Hepatocyte (in vitro differentiated cells): ENCODE data around the gene C6orf47. TPM values are rescaled to one million over a fixed set of nuclear protein-coding genes. Genes with fewer than 3 reads are reported as not detected.

Experiments
- DNase-seq: peaks from one replicate; pipeline ENCODE4 v3.0.0-alpha.2; 2016; ENCODE audit warnings: low spot score
- H2AFZ ChIP-seq: fragments of 200-600 bp; sonication (generic); 2 replicates; pipeline ENCODE4 v1.6.0; 2016; ENCODE audit warnings: antibody characterized with exemption, mild to moderate bottlenecking
- H3K27ac ChIP-seq: fragments of 200-600 bp; sonication (generic); 2 replicates; pipeline ENCODE4 v1.5.1; 2016; ENCODE audit warnings: mild to moderate bottlenecking
- H3K27me3 ChIP-seq: fragments of 200-600 bp; sonication (generic); 2 replicates; pipeline ENCODE4 v1.6.1; 2016
- H3K36me3 ChIP-seq: fragments of 200-600 bp; sonication (generic); replicated peaks from 2 replicates; pipeline ENCODE4 v1.5.1; 2016; ENCODE audit warnings: low read depth; ENCODE audit not compliant: insufficient read depth
- H3K4me1 ChIP-seq: fragments of 200-600 bp; sonication (generic); 2 replicates; pipeline ENCODE4 v1.5.1; 2016; ENCODE audit warnings: mild to moderate bottlenecking, moderate library complexity; ENCODE audit not compliant: insufficient read depth
- H3K4me2 ChIP-seq: fragments of 200-600 bp; sonication (generic); 2 replicates; pipeline ENCODE4 v1.6.0; 2016
- H3K4me3 ChIP-seq: fragments of 200-600 bp; sonication (generic); 2 replicates; pipeline ENCODE4 v1.5.1; 2016; ENCODE audit warnings: mild to moderate bottlenecking
- H3K79me2 ChIP-seq: fragments of 200-600 bp; sonication (generic); 2 replicates; pipeline ENCODE4 v1.6.0; 2017; ENCODE audit warnings: mild to moderate bottlenecking
- H3K9me2 ChIP-seq: fragments of 200-600 bp; sonication (generic); replicated peaks from 2 replicates; pipeline ENCODE4 v1.6.0; 2017; ENCODE audit warnings: mild to moderate bottlenecking; ENCODE audit not compliant: insufficient read depth
- H3K9me3 ChIP-seq: fragments of 200-600 bp; sonication (generic); 2 replicates; pipeline ENCODE4 v1.5.1; 2016; ENCODE audit warnings: low read depth, mild to moderate bottlenecking
- H4K20me1 ChIP-seq: fragments of 200-600 bp; sonication (generic); 2 replicates; pipeline ENCODE4 v1.6.0; 2016; ENCODE audit warnings: mild to moderate bottlenecking; ENCODE audit not compliant: insufficient read depth, poor library complexity, severe bottlenecking
- CTCF ChIP-seq: fragments of 200-600 bp; sonication (generic); IDR thresholded peaks from 2 replicates; pipeline ENCODE4 v1.5.1; 2016; ENCODE audit warnings: antibody characterized with exemption, mild to moderate bottlenecking; ENCODE audit not compliant: poor library complexity
- EZH2 ChIP-seq: fragments of 200-600 bp; sonication (generic); IDR thresholded peaks from 2 replicates; pipeline ENCODE4 v1.6.1; 2016; ENCODE audit warnings: antibody characterized with exemption, mild to moderate bottlenecking, borderline replicate concordance
- EZH2phosphoT487 ChIP-seq: fragments of 200-600 bp; sonication (generic); IDR thresholded peaks from one replicate; pipeline ENCODE4 v1.6.1; 2018; ENCODE audit warnings: antibody characterized with exemption, mild to moderate bottlenecking, low read depth, moderate library complexity; ENCODE audit not compliant: unreplicated experiment, severe bottlenecking
- WGBS: methylation state at CpG from one replicate; pipeline ENCODE4 v1.1.6; 2016; ENCODE audit warnings: low lambda C conversion rate; ENCODE audit errors: missing lambda C conversion rate; 5-methylcytosine and 5-hydroxymethylcytosine counted together
- polyA plus RNA-seq: library from polyadenylated mRNA; unstranded; fragments of >200 nt; fragmentation: Nextera tagmentation; extraction: Ambion mirVana; gene quantifications from 2 replicates; pipeline ENCODE4 v1.2.1, GENCODE V29; 2016
- total RNA-seq: library from RNA; depleted of rRNA; stranded (reverse); fragments of >200 nt; gene quantifications from 2 replicates; pipeline ENCODE4 v1.2.3, GENCODE V29; 2014

Gene C6orf47
- total and polyA plus RNA-seq, 2 experiments from 2014 or later, result 23.3 to 25.4 TPM

DNA sequence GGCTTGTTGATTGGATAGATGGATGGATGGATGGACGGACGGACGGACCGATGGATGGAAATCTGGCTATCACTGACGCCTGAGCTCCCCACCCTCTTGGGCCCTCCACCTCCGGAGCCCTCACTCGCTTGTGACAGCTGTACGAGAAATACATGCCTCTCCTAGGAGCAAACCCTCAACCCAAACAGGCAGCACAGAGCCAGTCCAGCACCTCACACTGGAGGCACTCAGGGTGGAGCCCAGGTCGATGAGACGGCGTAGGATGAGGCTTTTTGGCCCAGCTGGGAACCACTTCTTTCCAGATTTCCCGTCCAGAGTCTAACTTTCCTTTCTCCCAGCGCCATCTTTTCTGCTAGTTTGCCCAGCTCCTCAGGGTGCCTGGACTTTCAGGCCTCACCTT lies 23.0 kb upstream of the C6orf47 start:
- peak overlapping the region; percentile 86 for H3K4me2 ChIP-seq
- no peaks in the 10 kb centered on the region for H3K9me3 ChIP-seq
- H3K4me1 ChIP-seq, result peaks cover 5% of the 10 kb centered on the region
- no peaks in the 10 kb centered on the region for H3K79me2 ChIP-seq
- 72% methylated on average over 13 of the region's 13 CpGs for WGBS
- TF ChIP-seq EZH2 (no peak), EZH2phosphoT487 (no peak), CTCF (no peak)
- peak overlapping the region; percentile 32 for H2AFZ ChIP-seq
- no peaks in the 10 kb centered on the region for H3K36me3 ChIP-seq
- peak overlapping the region; percentile 36 for H3K27ac ChIP-seq
- no peaks in the 10 kb centered on the region for H4K20me1 ChIP-seq
- H3K27me3 ChIP-seq, result no peaks in the 10 kb centered on the region
- no peaks in the 10 kb centered on the region for H3K9me2 ChIP-seq
- no peak for DNase-seq
- H3K4me3 ChIP-seq, result peak overlapping the region; percentile 12

- TF ChIP-seq CTCF, result peak; percentile 8
- no peak for TF ChIP-seq EZH2phosphoT487
- Histone ChIP-seq H3K4me2 (peak overlapping the region; percentile 96), H3K27ac (peak overlapping the region; percentile 84), H3K4me1 (peaks cover 5% of the 10 kb centered on the region), H3K9me2 (no peaks in the 10 kb centered on the region), H3K27me3 (no peaks in the 10 kb centered on the region), H3K4me3 (peak overlapping the region; percentile 39), H3K9me3 (no peaks in the 10 kb centered on the region), H3K79me2 (no peaks in the 10 kb centered on the region), H3K36me3 (no peaks in the 10 kb centered on the region), H2AFZ (peak overlapping the region; percentile 83), H4K20me1 (no peaks in the 10 kb centered on the region)
- peak; percentile 68 for DNase-seq
- 2% methylated on average over 34 of the region's 40 CpGs for WGBS
Measured at GRCh38 chr6:31681135-31681671, 20.6 kb upstream of the C6orf47 start.

GRCh38 chr6:31680226-31681134 lies 19.9 kb upstream of the C6orf47 start, which contains the start of gene LY6G5C:
Gene LY6G5C (minus strand): TSS chr6:31681067. CDS start chr6:31680373, 694 bp downstream.
- H3K27ac ChIP-seq, result peak within 1 kb of the TSS; percentile 84
- H4K20me1 ChIP-seq, result no peaks in the 10 kb centered on the region
- peak within 1 kb of the TSS; percentile 39 for H3K4me3 ChIP-seq
- H3K9me2 ChIP-seq, result no peaks in the 10 kb centered on the region
- no peaks in the 10 kb centered on the region for H3K9me3 ChIP-seq
- H3K4me1 ChIP-seq, result peaks cover 5% of the 10 kb centered on the region
- H2AFZ ChIP-seq, result peak within 1 kb of the TSS; percentile 83
- 15% methylated on average over 17 of the region's 17 CpGs for WGBS
- peak within 1 kb of the TSS; percentile 96 for H3K4me2 ChIP-seq
- no peaks in the 10 kb centered on the region for H3K27me3 ChIP-seq
- DNase-seq, result peak; percentile 89
- TF ChIP-seq EZH2phosphoT487 (no peak), EZH2 (no peak), CTCF (peak; percentile 92)
- H3K36me3 ChIP-seq, result no peaks in the 10 kb centered on the region
- H3K79me2 ChIP-seq, result no peaks in the 10 kb centered on the region
